ENCODE data around the gene SEC16B. TPM values are rescaled to one million over a fixed set of nuclear protein-coding genes. Genes with fewer than 3 reads are reported as not detected.

The SEC16B gene
- total RNA-seq, 1 donor from 2014 or later, result not detected

DNA sequence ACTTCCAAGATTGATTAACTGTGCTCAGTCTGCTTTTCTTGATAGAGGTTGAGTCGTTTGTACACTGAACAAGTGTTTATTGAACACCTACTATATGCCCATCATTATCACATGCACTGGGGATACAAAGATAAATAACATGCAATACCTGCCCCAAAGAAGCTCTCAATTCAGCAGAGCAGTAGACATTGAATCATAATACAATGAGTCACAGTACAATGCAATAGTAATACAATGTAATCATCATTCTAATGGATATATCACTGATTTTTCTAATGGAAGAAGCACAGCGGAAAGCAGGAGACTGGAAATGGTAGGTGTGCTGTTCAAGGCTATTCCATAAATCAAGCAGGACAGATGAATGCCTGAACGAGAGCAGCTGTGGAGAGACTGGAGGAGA is 3.7 kb upstream of the SEC16B start:
- no peak for DNase-seq (ENCODE audit: low spot score)

DNA sequence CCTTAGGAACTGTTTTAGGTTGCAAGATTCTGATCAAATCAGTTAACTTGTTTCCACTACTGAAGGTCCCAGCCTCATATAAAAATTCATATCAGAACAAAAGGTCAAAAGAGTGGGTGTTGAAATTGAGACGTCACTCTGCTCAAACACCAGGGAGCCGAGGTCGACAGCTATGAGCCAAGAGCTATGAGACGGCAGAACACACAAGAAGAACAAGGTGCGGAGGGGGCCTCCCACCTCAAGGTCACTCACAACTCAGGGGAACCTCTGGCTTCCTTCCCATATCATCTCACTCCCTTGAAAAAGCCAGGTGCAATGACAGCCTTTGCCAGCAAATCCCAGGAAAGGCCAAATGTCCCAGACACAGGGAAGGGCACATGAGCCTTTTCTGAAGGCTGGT is 749 bp downstream of the SEC16B start:
- no peaks in the 10 kb centered on the region for H3K36me3 Mint-ChIP-seq (ENCODE audit: low read depth)
- no peaks in the 10 kb centered on the region for H3K9me3 Mint-ChIP-seq
- no peak overlapping the region for H3K4me3 Mint-ChIP-seq (ENCODE audit: low read depth)
- DNase-seq (ENCODE audit: low spot score), result no peak
- H3K27ac Mint-ChIP-seq, result no peak overlapping the region
- no peaks in the 10 kb centered on the region for H3K27me3 Mint-ChIP-seq (ENCODE audit: low read depth)
- intact Hi-C loops (cut with micrococcal nuclease), result no loop called here
- no peaks in the 10 kb centered on the region for H3K4me1 Mint-ChIP-seq (ENCODE audit: low read depth)

More for the DNA sequence above, 3.7 kb upstream of the SEC16B start:
- Mint-ChIP-seq H3K27ac (no peak overlapping the region), H3K4me1 (ENCODE audit: low read depth) (no peaks in the 10 kb centered on the region), H3K4me3 (ENCODE audit: low read depth) (no peak overlapping the region), H3K9me3 (no peaks in the 10 kb centered on the region), H3K27me3 (ENCODE audit: low read depth) (no peaks in the 10 kb centered on the region), H3K36me3 (ENCODE audit: low read depth) (no peaks in the 10 kb centered on the region)
- intact Hi-C loops (cut with micrococcal nuclease), result no loop called here

DNA sequence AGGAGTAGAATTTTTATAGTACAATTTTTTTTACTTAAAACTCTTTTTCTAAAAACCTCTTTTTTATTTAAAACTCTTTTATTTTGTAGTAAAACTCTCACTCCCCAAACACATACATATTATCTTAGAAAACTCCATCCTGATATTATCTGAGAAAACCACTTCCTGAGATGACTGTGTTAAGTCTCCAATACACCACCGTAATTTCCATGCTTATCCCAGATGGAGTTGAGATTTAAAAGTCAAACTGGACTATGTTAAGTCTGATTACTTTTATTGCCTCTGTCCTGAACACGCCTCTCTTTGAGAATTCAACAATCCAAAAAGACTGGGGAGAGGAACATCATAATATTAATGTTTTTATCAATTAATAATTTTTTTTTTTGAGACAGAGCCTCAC is 3.7 kb downstream of the SEC16B start:
- Mint-ChIP-seq H3K4me1 (ENCODE audit: low read depth) (no peaks in the 10 kb centered on the region), H3K4me3 (ENCODE audit: low read depth) (no peak overlapping the region), H3K36me3 (ENCODE audit: low read depth) (no peaks in the 10 kb centered on the region), H3K9me3 (no peaks in the 10 kb centered on the region), H3K27me3 (ENCODE audit: low read depth) (no peaks in the 10 kb centered on the region), H3K27ac (no peak overlapping the region)
- intact Hi-C loops (cut with micrococcal nuclease), result no loop called here
- DNase-seq (ENCODE audit: low spot score), result no peak

DNA sequence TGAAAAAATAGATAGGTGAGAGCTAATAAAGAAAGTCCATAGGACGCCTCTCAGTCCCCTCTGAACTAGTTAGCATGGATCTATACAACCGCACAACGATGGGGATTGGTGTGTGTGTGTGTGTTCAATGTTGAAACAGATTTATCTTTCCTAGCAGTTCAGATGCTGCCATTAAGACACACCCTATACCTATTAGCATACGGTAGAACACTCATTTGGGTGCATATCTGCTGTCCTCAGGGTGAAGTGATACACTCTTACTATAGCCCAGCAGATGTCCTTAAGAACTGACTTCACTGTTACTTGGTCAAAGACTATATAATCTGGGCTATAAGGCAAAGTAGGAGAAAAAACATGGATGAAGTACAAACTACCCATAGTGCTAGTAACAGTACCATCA is 4.6 kb downstream of the SEC16B start:
- H3K36me3 Mint-ChIP-seq (ENCODE audit: low read depth), result no peaks in the 10 kb centered on the region
- no peaks in the 10 kb centered on the region for H3K9me3 Mint-ChIP-seq
- intact Hi-C loops (cut with micrococcal nuclease), result no loop called here
- H3K4me3 Mint-ChIP-seq (ENCODE audit: low read depth), result no peak overlapping the region
- DNase-seq (ENCODE audit: low spot score), result no peak
- H3K27me3 Mint-ChIP-seq (ENCODE audit: low read depth), result no peaks in the 10 kb centered on the region
- H3K4me1 Mint-ChIP-seq (ENCODE audit: low read depth), result no peaks in the 10 kb centered on the region
- no peak overlapping the region for H3K27ac Mint-ChIP-seq

DNA sequence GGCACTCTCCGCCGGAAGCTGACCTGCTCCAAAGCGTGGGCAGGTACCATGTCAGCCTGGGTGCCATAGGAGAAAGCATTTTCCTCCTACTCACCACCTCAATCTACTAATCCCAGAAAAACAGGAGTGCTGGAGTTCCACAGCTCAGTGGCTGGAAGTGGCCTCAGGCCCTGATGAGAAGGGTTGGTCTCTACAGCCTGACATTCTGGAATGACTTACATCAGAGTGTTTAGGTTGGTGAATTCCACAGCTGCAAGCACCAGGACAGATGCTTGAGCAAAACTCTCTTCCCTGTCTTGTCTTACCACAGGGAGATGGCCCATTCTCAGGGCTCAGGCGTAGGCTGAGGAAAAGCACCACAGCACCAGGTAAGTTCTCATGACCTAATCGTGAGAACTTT is 5.5 kb downstream of the SEC16B start:
- H3K4me3 Mint-ChIP-seq (ENCODE audit: low read depth), result no peak overlapping the region
- no peaks in the 10 kb centered on the region for H3K27me3 Mint-ChIP-seq (ENCODE audit: low read depth)
- intact Hi-C loops (cut with micrococcal nuclease), result no loop called here
- no peaks in the 10 kb centered on the region for H3K4me1 Mint-ChIP-seq (ENCODE audit: low read depth)
- no peaks in the 10 kb centered on the region for H3K9me3 Mint-ChIP-seq
- DNase-seq (ENCODE audit: low spot score), result no peak
- no peaks in the 10 kb centered on the region for H3K36me3 Mint-ChIP-seq (ENCODE audit: low read depth)
- no peak overlapping the region for H3K27ac Mint-ChIP-seq

DNA sequence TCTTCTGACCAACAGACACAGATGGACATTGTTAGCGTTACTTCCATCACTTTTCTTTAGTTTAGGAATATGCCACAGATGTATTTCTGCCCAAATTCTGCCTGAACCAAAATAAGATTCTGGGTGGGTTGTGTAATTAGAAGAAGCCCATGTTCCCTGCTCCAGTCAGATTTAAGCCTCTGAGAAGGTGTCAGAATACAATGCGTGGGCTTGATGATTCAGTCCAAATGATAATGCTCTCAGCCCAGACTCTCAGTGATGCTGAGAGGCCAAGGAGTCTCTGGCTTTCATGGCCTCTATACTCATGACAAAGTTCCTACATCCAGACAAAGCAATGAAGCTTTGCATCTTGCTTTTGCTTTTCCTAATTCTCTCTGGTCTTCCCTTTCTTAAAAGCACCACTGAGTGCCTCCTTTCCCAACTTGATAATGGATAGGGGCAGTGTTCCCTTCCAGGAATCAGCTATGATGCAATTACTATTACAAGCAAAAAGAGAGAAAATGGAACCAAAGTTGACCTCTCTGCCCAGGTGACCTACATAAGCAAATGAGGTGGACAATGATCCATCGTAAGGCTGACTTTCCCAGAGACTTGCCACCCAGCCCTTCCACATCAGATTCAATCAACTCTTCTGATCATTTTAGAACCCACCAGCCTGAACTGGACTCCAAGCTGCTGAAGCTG is 8.8 kb downstream of the SEC16B start:
- Mint-ChIP-seq H3K27me3 (ENCODE audit: low read depth) (no peaks in the 10 kb centered on the region), H3K4me1 (ENCODE audit: low read depth) (no peaks in the 10 kb centered on the region), H3K9me3 (no peaks in the 10 kb centered on the region), H3K36me3 (ENCODE audit: low read depth) (no peaks in the 10 kb centered on the region), H3K4me3 (ENCODE audit: low read depth) (no peak overlapping the region), H3K27ac (no peak overlapping the region)
- no peak for DNase-seq (ENCODE audit: low spot score)
- intact Hi-C loops (cut with micrococcal nuclease), result no loop called here

DNA sequence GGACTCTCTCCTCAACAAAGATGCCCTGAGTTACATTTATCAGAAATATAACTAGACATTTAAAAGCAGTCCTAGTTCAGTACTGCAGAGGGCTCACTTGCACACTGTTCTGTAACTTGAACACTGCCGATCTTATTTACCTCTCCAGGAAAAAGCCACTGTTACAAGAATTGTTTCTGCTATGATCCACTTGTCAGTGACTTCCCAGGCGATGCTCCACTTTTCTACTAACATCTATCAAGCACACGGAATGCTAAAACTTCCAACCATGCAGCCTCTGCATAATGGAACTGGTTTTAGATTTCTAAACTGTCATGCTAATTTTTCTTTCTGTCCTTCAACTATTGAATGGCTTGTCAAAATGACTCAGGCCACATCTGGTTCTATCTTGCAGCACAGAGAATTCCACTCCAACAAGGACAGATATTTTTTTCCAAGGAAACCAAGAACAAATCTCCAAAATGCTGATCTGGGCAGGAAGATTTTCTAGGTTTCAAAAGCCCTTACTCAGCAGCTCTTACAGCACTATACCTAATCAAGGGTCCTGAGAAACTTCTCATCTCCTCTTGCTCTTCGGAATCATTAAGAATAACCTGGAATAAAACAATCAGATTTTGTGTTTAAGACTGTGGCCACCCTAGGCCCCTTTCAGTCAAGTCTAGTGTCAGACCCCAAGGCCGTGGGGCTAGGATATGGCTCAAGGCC is 9.9 kb downstream of the SEC16B start:
- intact Hi-C loops (cut with micrococcal nuclease), result no loop called here
- Mint-ChIP-seq H3K36me3 (ENCODE audit: low read depth) (no peaks in the 10 kb centered on the region), H3K27me3 (ENCODE audit: low read depth) (no peaks in the 10 kb centered on the region), H3K4me3 (ENCODE audit: low read depth) (no peak overlapping the region), H3K27ac (no peak overlapping the region), H3K9me3 (no peaks in the 10 kb centered on the region), H3K4me1 (ENCODE audit: low read depth) (no peaks in the 10 kb centered on the region)
- DNase-seq (ENCODE audit: low spot score), result no peak

DNA sequence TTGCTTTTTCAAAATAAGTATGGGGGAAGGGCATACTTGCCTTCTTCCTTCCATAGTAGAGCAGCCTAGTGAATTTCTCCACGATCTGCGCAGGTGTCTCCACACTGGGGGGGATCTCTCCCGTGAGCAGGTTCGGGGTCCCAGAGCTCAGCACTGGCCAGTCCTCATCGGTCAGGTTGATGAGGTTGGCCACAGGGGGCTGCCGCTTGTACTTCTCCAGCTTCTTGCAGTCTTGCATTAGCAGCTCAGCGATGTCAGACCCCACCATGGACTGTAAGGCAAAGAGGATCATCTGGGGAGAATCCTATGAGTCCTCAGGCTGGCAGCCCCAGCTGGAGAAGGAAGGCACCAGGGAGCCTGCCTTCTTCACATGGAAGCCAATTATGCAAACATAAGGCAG is 11.8 kb downstream of the SEC16B start:
- H3K9me3 Mint-ChIP-seq, result no peaks in the 10 kb centered on the region

DNA sequence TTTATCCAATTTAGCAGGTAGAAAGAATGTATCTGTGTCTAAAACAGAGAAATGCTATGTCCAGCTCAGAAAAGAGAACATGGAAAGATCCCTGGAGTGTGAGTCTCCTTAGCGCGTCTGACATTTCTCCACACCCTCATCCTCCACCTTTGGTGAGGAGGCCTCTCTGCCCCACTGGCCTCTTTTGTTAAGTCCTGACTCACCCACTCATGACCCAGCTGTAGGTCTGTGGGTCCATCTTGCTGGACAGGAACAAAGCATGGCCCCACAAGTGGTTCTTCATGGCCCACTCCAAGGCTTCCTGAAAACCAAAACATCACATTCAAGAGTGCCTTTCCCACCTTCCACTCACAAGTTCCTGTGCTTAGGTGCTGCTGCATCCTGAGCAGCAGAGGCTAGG is 15.8 kb downstream of the SEC16B start:
- Mint-ChIP-seq H3K4me1 (ENCODE audit: low read depth) (no peaks in the 10 kb centered on the region), H3K36me3 (ENCODE audit: low read depth) (no peaks in the 10 kb centered on the region), H3K4me3 (ENCODE audit: low read depth) (no peak overlapping the region), H3K27ac (no peak overlapping the region), H3K9me3 (no peaks in the 10 kb centered on the region), H3K27me3 (ENCODE audit: low read depth) (no peaks in the 10 kb centered on the region)
- no peak for DNase-seq (ENCODE audit: low spot score)
- intact Hi-C loops (cut with micrococcal nuclease), result no loop called here

More for the DNA sequence above, 11.8 kb downstream of the SEC16B start:
- Mint-ChIP-seq H3K4me3 (ENCODE audit: low read depth) (no peak overlapping the region), H3K27ac (no peak overlapping the region), H3K36me3 (ENCODE audit: low read depth) (no peaks in the 10 kb centered on the region), H3K27me3 (ENCODE audit: low read depth) (no peaks in the 10 kb centered on the region), H3K4me1 (ENCODE audit: low read depth) (no peaks in the 10 kb centered on the region)
- DNase-seq (ENCODE audit: low spot score), result no peak
- intact Hi-C loops (cut with micrococcal nuclease), result no loop called here

DNA sequence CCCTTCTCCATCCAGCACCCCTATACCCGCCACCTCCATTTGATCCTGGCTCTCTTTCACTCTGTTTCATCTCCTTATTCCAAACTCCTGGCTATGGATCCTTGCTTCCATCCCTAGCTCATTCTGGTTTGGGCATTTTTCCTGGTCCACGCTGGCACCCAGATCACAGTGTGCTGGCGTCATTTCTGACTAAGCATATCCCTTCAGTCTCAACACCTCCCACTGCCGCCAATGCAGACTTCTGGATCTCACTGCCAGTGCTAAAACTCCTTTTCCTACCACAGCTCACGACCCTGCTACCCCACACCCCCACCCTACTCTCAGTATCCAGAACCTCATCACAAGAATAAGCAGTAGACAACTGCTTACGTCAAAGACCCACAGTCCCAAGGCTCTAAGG is 16.3 kb downstream of the SEC16B start:
- DNase-seq (ENCODE audit: low spot score), result no peak
- intact Hi-C loops (cut with micrococcal nuclease), result no loop called here
- H3K36me3 Mint-ChIP-seq (ENCODE audit: low read depth), result no peaks in the 10 kb centered on the region
- H3K27me3 Mint-ChIP-seq (ENCODE audit: low read depth), result no peaks in the 10 kb centered on the region
- no peaks in the 10 kb centered on the region for H3K9me3 Mint-ChIP-seq
- peaks cover under 1% of the 10 kb centered on the region for H3K4me1 Mint-ChIP-seq (ENCODE audit: low read depth)
- H3K4me3 Mint-ChIP-seq (ENCODE audit: low read depth), result no peak overlapping the region
- no peak overlapping the region for H3K27ac Mint-ChIP-seq

DNA sequence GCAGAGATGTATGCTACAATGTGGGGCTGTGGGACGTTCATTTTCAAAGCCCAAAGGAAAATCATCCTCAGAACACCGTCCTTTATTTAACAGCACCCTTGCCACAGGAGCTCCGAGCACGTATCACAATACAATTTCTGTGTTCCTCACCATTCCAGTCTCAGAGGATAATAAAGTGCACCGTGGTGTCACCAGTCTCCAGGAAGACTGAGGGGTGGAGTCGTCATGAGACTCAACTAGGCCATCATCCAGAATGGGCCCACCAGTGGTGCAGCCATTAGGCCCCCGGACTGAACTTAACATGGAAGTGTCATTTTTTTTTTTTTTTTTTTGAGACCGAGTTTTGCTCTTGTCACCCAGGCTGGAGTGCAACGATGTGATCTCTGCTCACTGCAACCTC is 17.2 kb downstream of the SEC16B start:
- peaks cover 2% of the 10 kb centered on the region for H3K4me1 Mint-ChIP-seq (ENCODE audit: low read depth)
- no peak overlapping the region for H3K27ac Mint-ChIP-seq
- no peak overlapping the region for H3K4me3 Mint-ChIP-seq (ENCODE audit: low read depth)
- no peaks in the 10 kb centered on the region for H3K9me3 Mint-ChIP-seq
- no peak for DNase-seq (ENCODE audit: low spot score)
- H3K36me3 Mint-ChIP-seq (ENCODE audit: low read depth), result no peaks in the 10 kb centered on the region
- intact Hi-C loops (cut with micrococcal nuclease), result no loop called here
- H3K27me3 Mint-ChIP-seq (ENCODE audit: low read depth), result no peaks in the 10 kb centered on the region

DNA sequence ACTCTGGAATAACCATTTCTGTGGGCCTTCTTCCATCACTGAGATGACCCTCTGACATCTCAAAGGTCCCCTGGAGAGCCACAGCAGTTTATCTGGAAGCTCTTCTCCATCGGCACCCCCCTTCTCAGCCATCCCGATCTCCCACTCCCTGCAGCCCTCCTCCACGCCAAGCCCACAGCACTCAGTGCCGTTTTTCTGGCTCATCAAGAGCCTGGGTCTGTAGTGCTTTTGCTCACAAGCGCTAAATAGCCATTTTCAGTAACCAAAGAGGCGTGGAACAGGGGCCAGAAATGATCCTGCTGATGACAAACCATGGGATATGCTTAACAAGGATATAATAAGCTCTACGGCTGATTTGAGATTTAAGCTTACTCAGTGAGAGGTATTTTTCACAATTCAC is 17.6 kb downstream of the SEC16B start:
- no peak for DNase-seq (ENCODE audit: low spot score)
- intact Hi-C loops (cut with micrococcal nuclease), result no loop called here
- H3K27me3 Mint-ChIP-seq (ENCODE audit: low read depth), result no peaks in the 10 kb centered on the region
- H3K36me3 Mint-ChIP-seq (ENCODE audit: low read depth), result no peaks in the 10 kb centered on the region
- no peak overlapping the region for H3K4me3 Mint-ChIP-seq (ENCODE audit: low read depth)
- H3K27ac Mint-ChIP-seq, result no peak overlapping the region
- H3K4me1 Mint-ChIP-seq (ENCODE audit: low read depth), result peaks cover 2% of the 10 kb centered on the region
- H3K9me3 Mint-ChIP-seq, result no peaks in the 10 kb centered on the region

DNA sequence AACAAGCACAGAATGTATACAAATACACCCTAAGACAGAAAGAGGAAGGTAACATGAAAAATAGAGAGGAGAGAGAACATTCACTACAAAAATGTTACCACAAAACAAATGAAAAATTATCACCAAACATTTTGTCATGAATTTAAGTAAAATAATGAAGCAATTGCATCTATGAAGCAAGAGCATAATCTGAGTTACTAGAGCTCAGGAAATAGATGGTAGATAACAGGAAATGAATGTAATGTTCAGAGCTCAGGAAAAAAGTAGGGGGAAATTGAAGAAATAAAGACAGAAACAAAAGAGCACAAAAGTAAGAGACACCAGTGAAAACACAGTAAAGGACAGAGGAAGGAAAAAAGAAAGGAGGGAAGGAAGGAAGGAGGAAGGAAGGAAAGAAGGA is 19.4 kb downstream of the SEC16B start:
- no peak overlapping the region for H3K27ac Mint-ChIP-seq
- no peaks in the 10 kb centered on the region for H3K27me3 Mint-ChIP-seq (ENCODE audit: low read depth)
- H3K9me3 Mint-ChIP-seq, result no peaks in the 10 kb centered on the region
- H3K4me3 Mint-ChIP-seq (ENCODE audit: low read depth), result no peak overlapping the region
- intact Hi-C loops (cut with micrococcal nuclease), result no loop called here
- no peaks in the 10 kb centered on the region for H3K36me3 Mint-ChIP-seq (ENCODE audit: low read depth)
- DNase-seq (ENCODE audit: low spot score), result no peak
- peaks cover 2% of the 10 kb centered on the region for H3K4me1 Mint-ChIP-seq (ENCODE audit: low read depth)

Data from activated T-helper 2 cell treated with anti-CD3 and anti-CD28 coated beads, Interferon-gamma antibody, Interleukin-2, Interleukin-4, amounts not matched to agents 10 μg/mL and 5 μg/mL and 100 μg/mL, durations not matched to agents 14 hours and 24 hours and 36 hours (primary cell).